Globus pallidus (tissue), 1 donor: Measurements from ENCODE around the gene EFNA3.

Source experiments
- DNase-seq: peaks from one replicate; pipeline ENCODE4 v3.0.0-alpha.2; 2015; ENCODE audit warnings: low spot score

The EFNA3 gene

DNA sequence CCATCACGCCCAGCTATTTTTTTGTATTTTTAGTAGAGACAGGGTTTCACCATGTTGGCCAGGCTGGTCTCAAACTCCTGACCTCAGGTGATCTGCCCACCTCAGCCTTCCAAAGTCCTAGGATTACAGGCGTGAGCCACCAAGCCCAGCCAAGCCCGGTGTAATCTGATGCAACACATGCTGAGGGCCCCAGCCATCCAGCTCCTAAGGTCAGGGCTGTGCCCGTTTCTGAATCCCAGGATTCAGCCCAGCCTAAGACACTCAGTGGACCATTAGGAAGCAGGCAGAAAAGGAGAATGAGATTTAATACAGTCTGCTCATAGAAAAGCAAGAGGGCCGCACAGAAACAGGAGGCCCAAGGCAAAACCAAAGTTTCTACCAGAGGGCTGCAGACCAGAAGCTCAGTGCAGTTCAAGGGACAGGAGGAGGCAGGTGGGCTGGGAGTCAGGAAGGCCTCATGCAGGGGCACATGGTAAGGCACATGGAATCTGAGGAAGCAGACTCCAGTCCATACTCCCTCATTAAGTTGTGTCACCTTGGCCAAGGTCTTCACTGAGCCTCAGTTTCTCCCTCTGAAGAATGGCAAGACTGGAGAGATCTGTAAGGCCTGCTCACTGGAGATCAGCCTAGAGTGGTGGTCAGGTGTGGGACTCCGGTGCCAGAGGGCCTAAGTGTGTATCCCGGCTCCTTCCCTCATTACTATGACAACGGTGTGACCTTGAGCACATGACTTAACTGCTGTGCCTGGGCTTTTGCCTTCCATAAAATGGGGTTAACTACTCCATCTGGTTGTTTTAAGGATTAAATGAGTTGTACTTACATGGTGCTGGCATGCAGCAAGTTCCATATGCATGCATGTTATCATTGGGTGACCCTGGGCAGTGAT lies 29.9 kb upstream of the EFNA3 start:
- DNase-seq, result no peak

DNA sequence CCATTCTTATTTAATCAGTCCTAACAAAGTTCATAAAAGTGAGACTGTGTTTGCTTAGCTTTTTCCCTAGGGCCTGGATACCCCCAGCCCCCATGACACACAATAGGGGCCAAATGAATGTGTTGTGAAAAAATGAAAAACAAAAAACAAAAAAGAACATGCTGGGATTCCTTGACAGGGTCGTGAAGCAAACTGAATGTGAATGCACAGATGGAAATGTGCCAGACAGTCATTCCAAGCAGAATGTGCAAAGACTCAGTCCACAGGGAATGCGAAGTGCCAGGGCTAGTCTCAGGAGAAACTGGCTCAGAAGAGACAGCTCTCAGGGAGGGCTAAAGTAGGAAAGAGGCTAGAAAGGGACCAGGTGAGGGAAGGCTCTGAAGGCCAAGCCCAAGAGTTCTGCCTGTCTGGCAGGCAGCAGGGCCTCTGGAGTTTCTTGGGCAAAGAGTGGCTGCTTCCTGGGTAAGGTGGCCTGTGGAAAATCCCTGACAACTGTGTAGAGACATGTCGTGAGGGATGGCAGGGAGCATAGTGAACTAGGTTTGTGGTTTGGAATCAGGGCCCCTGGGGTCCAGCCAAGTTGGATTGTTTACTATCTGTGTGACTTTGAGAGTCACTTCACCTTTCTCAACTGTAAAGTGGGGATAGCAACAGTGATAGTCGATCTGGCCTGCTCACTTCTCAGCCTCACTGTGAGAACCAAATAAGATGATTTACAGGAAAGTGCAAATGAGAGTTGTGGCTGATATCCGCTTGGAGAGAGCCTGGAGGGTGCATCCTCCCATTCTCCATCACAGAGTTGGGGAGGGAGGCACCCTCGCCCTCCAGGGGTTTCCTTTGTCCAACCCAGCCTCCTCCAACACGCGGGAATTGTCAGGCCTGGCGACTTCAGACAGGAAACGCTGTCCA lies 28.7 kb upstream of the EFNA3 start:
- DNase-seq, result no peak

DNA sequence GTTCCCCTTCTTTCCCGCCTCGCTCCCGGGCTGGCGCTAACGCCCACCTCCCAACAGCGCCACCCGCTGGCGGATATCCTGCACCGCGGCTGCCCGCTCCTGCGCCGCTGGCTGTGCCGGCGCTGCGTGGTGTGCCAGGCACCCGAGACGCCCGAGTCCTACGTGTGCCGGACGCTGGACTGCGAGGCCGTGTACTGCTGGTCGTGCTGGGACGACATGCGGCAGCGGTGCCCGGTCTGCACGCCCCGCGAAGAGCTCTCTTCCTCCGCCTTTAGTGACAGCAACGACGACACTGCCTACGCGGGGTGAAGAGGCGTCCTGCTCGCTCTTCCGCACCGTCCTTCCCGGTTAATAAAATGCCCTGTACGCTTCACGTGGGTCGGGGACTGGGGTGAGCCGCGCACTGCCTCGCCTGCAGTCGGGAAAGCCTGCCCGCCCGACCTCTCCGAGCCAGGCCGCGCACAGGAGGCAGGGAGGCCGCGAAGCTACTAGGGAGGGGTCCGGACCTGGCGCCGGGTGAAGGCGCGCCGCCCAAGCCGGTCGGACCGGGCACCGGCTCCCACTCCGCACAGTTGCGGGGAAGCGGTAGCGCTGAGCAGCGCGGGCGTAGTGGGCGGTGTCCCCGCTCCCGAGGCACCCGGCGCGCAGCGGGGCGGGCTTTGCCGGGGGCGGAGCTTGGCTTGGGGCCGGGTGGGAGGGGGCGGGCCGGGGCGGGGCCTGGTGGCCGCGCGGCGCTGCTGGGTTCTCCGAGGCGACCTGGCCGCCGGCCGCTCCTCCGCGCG lies 27.9 kb upstream of the EFNA3 start, which contains the start of gene ADAM15:
TSS of gene ADAM15 (plus strand) at position 757 of the 782 bp plus-strand sequence. CDS start 71 bp downstream, outside the sequence.
- DNase-seq, result peak; percentile 77

DNA sequence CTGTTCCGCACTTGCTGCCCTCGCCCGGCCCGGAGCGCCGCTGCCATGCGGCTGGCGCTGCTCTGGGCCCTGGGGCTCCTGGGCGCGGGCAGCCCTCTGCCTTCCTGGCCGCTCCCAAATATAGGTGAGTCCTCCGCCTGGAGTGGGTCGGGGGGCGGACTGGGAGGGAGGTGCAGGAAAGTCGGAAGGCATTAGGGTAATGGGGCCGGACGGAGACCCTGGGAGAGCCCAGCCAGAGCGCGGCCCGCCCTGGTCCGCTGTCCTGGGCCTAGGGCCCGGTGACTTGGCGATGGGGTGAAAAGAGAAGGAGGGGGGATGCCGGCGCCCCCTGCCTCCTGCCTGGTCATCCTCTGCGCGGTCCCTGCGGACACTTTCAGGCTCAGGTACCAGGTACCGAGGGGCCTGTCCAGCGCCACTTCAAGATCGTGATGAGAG lies 27.3 kb upstream of the EFNA3 start:
- DNase-seq, result no peak

DNA sequence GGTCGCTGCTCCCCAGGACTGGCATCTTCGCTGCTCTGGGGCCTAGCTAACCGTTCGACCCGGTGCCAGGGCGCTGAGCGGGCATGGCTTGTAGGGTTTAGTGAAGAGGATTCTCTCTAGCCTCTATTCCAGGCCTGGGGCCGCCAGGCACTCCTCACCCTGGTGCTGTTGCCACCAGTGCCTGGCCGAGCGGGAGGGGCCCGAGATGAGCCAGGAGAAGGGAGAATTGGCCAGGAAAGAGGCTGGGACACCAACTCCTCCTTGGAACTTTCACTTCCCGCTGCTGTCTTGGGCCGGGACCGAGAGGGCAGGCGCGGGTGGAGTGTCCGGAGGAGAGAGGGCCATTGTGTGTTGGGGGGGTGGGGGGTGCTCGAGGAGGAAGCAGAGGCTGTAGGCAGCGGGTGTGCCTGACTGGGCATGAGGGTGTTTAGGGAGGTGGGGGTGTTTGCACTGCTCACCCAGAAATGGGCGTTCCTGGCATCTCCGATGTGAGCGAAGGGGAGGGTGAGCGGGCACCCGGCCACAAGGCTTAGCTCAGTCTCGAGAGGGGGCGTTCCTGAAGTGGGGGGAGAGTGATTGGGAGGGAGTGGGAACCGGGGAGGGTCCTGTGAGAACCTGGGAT lies 26.7 kb upstream of the EFNA3 start:
- no peak for DNase-seq

DNA sequence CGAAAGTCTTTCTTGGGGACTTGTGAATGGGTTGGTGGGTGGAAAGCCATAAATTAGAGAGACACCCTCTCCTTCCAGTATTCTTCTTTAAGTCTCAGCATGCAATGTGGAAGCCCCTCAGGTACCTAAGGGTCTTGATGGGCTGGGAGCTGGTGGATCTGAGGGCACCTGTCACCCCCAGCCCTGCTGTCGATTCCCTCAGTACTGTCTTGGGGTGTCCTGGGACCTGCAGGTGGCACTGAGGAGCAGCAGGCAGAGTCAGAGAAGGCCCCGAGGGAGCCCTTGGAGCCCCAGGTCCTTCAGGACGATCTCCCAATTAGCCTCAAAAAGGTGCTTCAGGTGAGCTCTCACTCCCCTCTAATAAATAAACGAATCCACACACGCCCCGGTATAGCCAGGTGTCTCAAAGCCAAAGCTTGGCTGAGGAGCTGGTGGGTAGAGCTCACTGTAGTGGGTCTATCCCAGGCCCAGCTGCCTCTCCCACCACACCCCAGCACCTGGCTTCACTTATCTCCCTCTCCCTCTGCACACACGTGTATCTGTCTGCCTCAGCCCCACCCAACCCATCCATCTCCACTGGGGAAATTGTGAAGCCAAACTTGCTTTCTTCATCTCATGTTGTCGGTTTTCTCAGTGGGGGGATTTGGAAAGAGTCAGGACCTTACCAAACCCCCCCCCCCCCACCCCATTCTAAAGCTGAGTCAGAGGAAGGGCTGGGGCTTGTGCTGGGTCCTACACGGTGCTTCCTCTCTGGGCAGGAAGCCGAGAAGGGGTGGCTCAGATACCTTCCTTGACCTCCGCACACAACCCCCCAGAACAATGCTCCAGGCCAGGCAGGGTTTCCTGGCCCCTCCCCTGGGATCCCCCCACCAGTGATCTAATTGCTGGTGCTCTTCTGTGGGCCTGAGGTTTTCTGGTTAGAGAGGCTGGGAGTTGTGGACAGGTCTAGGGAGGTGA lies 25.9 kb upstream of the EFNA3 start:
- no peak for DNase-seq

DNA sequence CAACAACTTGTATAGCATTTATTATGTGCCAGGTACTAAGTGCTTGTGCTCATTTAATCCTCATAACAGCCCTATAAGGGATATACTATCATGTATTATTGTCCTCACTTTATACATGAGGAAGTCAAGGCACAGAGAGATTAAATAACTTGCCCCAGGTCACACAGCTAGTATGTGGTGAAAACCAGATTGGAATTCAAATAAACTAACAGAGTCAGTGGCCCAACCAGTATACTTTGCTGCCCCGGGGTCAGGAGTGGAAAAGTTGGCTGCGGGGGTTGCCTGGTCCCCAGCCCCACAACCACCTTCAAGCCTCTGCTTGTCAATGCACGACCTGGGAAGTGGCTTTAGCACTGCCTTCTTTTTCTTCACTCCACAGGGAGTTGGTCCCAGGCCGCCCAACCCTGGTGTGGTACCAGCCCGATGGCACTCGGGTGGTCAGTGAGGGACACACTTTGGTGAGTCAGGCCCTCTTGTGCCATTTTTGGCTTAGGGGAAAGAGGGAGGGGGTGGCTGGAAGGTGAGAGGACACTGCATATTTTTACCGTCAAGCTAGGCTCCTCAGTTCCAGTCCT lies 25.0 kb upstream of the EFNA3 start:
- no peak for DNase-seq

DNA sequence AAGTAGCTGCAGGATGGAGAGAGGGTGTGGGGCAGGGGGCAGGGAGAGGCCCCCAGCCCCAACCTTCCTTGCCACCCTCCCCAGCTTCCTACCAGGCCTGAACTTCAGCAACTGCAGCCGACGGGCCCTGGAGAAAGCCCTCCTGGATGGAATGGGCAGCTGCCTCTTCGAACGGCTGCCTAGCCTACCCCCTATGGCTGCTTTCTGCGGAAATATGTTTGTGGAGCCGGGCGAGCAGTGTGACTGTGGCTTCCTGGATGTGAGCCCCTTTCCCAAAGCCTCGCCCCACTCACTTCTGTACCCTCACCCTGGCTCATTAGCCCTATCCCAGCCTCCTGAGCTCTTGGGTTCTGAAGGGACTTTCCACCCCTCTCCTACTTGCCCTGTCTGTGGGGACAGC lies 21.5 kb upstream of the EFNA3 start:
- DNase-seq, result no peak

DNA sequence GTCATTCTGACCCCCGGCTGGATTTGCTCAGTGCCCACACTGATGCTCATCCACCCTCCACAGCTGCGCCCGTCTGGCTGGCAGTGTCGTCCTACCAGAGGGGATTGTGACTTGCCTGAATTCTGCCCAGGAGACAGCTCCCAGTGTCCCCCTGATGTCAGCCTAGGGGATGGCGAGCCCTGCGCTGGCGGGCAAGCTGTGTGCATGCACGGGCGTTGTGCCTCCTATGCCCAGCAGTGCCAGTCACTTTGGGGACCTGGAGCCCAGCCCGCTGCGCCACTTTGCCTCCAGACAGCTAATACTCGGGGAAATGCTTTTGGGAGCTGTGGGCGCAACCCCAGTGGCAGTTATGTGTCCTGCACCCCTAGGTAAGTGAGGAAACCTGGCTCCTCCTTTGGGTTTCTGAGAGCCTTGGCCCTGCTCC lies 20.8 kb upstream of the EFNA3 start:
- DNase-seq, result no peak

DNA sequence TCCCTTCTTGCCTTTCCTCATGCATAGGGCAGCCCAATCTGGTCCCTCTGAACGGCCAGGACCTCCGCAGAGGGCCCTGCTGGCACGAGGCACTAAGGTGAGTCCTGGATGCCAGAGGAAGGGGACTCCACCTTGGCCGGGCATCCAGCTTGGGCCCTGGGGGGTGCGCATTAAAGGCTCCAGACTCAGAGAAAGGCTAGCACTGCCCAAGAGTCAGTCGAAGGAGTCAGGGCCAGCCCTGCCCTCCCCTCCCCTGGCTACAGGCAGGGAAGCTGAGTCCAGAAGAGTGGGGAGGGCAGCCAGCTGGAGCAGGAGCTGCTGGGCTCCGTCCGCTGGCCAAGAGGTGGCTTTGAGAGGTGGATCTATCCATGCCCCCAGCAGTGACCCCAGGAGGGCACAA lies 17.9 kb upstream of the EFNA3 start:
- DNase-seq, result no peak

DNA sequence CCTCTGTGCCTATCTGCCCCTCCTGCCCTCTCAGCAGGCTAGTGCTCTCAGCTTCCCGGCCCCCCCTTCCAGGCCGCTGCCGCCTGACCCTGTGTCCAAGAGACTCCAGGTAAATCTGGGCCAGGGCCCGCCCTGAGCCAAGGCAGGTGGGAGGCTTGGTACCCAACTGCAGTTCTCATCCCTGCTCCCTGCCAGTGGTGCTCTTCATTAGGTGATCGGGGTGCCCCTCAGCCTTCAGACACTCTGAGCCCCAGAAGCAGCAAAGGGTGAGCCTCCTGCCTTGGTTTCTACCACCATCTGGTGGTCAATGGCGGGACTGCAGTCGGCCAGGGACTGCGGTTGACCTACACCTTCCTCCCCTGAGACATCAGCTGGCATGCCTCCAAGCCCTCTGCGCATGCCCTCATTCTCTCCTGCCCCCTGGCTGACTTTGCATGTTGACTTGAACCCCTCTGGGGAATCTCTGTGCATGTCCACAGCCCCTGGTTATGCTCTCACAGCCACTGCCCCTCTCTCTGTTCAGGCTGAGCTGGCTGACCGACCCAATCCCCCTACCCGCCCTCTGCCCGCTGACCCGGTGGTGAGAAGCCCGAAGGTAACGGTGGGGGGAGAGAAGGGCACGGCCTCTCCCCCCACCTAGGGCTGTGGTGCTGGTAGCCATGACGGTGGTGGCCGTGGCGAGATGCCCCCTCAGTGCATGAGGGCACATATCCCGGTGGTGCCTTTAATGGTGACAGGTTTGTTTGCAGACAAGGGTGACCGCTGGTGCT lies 17.1 kb upstream of the EFNA3 start:
- DNase-seq, result peak; percentile 64

DNA sequence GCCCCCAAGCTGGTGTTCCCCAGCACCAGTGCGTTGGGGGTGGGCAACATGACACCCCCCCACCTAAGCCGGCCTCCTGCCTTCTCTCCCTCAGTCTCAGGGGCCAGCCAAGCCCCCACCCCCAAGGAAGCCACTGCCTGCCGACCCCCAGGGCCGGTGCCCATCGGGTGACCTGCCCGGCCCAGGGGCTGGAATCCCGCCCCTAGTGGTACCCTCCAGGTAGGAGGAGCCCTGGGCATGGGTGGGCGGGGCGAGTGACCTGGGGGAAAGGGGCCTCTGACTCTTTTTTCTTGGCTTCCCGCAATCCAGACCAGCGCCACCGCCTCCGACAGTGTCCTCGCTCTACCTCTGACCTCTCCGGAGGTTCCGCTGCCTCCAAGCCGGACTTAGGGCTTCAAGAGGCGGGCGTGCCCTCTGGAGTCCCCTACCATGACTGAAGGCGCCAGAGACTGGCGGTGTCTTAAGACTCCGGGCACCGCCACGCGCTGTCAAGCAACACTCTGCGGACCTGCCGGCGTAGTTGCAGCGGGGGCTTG lies 16.4 kb upstream of the EFNA3 start:
- no peak for DNase-seq

DNA sequence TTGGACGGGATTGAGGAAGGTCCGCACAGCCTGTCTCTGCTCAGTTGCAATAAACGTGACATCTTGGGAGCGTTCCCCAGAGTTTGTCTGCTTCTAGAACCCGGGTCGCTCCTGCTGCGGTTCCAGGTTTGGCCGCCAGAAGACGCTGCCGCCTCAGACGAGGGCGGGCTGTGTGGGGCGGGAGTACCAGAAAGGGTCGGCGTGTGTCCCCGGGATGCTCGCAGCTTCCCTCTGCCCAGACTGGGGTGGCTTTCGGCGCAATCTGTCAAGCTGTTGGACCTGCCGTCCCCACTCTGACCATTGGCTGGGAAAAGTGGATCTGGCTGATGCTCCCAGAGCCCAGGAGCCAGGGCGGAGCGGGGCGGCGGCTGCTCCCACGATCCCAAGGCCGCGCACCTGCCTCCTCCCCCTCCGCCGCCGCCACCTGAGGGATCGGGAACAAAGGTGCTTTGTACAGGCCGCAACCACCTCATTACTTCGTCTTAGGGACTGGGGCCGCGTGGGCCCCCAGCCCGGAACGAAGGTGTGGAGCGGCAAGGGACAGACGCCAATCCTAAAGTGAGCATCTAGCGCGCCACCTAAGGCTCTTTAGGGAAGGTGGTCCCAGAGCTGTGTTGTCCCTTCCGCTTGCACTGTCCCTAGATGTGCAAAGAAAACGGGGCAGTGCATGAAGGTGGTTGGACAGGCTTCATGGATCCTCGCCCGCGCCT lies 15.8 kb upstream of the EFNA3 start:
- DNase-seq, result no peak

DNA sequence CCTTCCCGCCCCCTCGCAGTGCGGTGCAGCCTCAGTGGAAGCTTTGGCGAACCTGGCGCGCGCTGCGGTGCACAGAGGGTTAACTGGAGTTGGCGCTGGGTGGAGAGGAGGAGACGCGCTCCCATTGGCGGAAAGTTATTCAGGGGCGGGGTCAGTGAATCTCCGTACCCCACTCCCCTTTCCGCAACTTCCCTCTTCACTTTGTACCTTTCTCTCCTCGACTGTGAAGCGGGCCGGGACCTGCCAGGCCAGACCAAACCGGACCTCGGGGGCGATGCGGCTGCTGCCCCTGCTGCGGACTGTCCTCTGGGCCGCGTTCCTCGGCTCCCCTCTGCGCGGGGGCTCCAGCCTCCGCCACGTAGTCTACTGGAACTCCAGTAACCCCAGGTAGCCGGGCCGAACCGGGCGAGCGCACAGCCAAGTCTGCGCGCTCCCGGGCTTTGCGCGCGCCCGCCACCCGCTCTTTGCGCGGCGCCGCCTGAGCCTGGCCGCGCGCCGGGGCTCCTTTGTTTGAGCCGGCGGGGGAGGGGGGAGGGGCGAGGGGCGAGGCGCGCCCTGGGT lies 15.0 kb upstream of the EFNA3 start, which contains the start of gene EFNA4:
TSS of gene EFNA4 (plus strand) at position 191 of the 561 bp plus-strand sequence. CDS start at position 275, 84 bp downstream.
- peak; percentile 54 for DNase-seq

DNA sequence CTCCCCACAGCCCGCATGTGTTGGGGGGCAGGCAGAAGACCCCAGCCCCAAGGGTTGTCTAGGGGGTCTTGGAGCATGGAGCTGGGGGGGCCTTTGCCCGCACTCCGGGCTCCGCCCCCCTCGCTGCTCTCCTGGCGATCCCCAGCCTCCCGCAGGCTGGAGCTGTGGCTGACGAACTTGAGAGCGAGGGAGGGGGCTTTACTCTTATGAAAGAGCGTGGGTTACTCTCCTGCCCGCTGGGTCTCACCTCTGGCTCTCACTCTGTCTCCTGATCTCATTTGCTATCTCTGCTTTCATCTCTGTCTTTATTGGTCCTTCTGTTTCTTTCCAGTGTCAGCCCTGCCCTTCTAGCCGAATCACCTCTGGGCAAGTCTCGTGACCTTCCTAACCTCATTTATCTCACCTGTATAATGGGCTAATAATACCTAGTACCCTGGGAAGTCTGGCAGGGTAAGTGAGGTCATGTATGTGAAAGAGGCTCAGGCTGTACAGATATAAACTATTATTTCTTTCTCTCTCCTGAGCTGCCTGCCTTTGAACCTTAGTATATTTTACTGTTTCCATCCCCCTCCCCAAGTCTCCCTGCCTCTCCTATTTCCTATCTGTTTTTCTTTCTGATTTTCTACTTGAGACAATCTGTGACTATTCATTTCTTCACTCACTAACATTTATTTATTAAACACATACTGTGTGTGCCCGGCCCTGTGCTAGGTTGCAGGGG lies 14.4 kb upstream of the EFNA3 start:
- no peak for DNase-seq

DNA sequence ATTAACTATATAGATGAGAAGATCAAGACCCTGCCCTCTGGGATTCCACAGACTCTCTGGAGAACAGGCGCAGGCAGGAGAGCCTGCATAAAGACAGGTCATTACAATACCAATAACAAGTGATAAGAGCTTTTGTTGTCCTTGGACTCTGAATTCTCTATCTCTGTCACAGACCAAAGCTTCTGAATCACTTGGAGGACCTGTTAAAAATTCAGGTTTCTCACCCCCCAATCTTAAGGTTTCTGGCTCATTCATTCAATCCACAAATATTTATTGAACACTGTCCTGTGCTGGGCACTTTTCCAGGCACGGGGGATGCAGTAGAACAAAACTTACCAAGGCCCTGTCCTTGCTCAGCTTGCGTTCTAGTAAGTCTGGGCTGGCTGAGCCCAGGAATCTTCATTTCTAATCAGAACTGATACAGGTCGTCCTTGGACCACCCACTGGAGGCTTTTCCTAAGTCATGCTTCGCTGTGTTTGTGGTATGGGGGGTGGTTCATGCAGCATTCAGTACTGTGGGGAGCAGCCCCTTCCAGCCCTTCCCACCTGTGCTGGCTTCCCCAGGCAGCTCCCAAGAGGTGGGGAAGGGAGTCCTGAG lies 13.7 kb upstream of the EFNA3 start:
- no peak for DNase-seq

DNA sequence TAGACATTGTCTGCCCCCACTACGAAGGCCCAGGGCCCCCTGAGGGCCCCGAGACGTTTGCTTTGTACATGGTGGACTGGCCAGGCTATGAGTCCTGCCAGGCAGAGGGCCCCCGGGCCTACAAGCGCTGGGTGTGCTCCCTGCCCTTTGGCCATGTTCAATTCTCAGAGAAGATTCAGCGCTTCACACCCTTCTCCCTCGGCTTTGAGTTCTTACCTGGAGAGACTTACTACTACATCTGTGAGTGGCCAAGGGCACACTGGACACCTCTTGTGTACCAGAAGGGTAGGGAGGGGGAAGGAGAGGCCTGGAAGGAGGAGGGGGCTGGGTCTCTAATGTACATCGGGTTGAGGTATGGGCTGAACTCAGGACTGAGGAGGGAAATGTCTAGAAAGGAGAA lies 11.9 kb upstream of the EFNA3 start:
- DNase-seq, result no peak
